HepG2 (cell line): ENCODE results near the gene EDN3.

Source experiments
- CTCF ChIP-seq: sonication (generic); formaldehyde crosslinking; IDR thresholded peaks from 2 replicates; pipeline ENCODE4 v1.5.0; 2020; ENCODE audit warnings: mild to moderate bottlenecking, missing genetic modification reagents, moderate library complexity
- DZIP1 ChIP-seq: sonication (generic); formaldehyde crosslinking; IDR thresholded peaks from 2 replicates; pipeline ENCODE4 v1.5.0; 2020; ENCODE audit warnings: mild to moderate bottlenecking, missing genetic modification reagents
- ELF1 ChIP-seq: sonication (generic); formaldehyde crosslinking; IDR thresholded peaks from 2 replicates; pipeline ENCODE4 v1.4.0; 2020; ENCODE audit warnings: missing genetic modification reagents
- EZH2 ChIP-seq: conservative IDR thresholded peaks from 2 replicates; pipeline ENCODE4 v1.6.1; 2012; ENCODE audit warnings: mild to moderate bottlenecking, low read depth, low read length, moderate library complexity
- TARDBP ChIP-seq: sonication (generic); formaldehyde crosslinking; IDR thresholded peaks from 2 replicates; pipeline ENCODE4 v1.8.0; 2022; ENCODE audit warnings: mild to moderate bottlenecking, missing genetic modification reagents
- ZNF281 ChIP-seq: sonication (generic); formaldehyde crosslinking; IDR thresholded peaks from 2 replicates; pipeline ENCODE4 v1.4.0; 2020; ENCODE audit warnings: missing genetic modification reagents, borderline replicate concordance
- ZNF3 ChIP-seq: IDR thresholded peaks from 2 replicates; pipeline ENCODE4 v1.7.0; 2017; ENCODE audit warnings: inconsistent platforms

- TF ChIP-seq DZIP1 (CRISPR knock-in tag), result no peak
- TF ChIP-seq CTCF (CRISPR knock-in tag), result no peak
- no peak for TF ChIP-seq ZNF281 (CRISPR knock-in tag)
- no peak for TF ChIP-seq EZH2
- TF ChIP-seq TARDBP (CRISPR knock-in tag), result no peak
- TF ChIP-seq ELF1 (CRISPR knock-in tag), result no peak
- no peak for TF ChIP-seq ZNF3
These were observed 33.5 kb downstream of the EDN3 start for GRCh38 chr20:59333951-59334350.
